Adipocyte (in vitro differentiated cells): Measurements from ENCODE around the gene SLIT1.
A peak's percentile ranks its signal among the peaks of the same experiment; 100 is the strongest.

ENCODE experiments used
- DNase-seq: peaks from one replicate; pipeline ENCODE4 v3.0.0-alpha.2; 2015; ENCODE audit warnings: low read depth
- H3K27me3 ChIP-seq: replicated peaks from 2 replicates; pipeline ENCODE4 v1.7.0; 2013; ENCODE audit warnings: mild to moderate bottlenecking, low read length, moderate library complexity; ENCODE audit not compliant: control insufficient read depth, insufficient read depth
- H3K36me3 ChIP-seq: 2 replicates; pipeline ENCODE4 v1.7.0; 2013; ENCODE audit warnings: low read length, mild to moderate bottlenecking, moderate library complexity; ENCODE audit not compliant: control insufficient read depth, insufficient read depth, severe bottlenecking
- H3K4me1 ChIP-seq: 2 replicates; pipeline ENCODE4 v1.7.0; 2013; ENCODE audit warnings: mild to moderate bottlenecking, low read length, moderate library complexity; ENCODE audit not compliant: control insufficient read depth, insufficient read depth
- H3K4me3 ChIP-seq: 2 replicates; pipeline ENCODE4 v1.7.0; 2013; ENCODE audit warnings: mild to moderate bottlenecking, low read length, moderate library complexity
- H3K9ac ChIP-seq: 2 replicates; pipeline ENCODE4 v1.7.0; 2013; ENCODE audit warnings: mild to moderate bottlenecking, low read length, moderate library complexity
- H3K9me3 ChIP-seq: 2 replicates; pipeline ENCODE4 v1.7.0; 2013; ENCODE audit warnings: mild to moderate bottlenecking, low read length, moderate library complexity; ENCODE audit not compliant: control insufficient read depth

SLIT1 gene

GRCh38 chr10:97136756-97137155 is 49.0 kb downstream of the SLIT1 start:
- H3K9ac ChIP-seq = no peak overlapping the region
- H3K27me3 ChIP-seq = peaks cover 65% of the 10 kb centered on the region
- H3K4me1 ChIP-seq = no peaks in the 10 kb centered on the region
- DNase-seq = no peak
- no peak overlapping the region for H3K4me3 ChIP-seq
- peaks cover 4% of the 10 kb centered on the region for H3K9me3 ChIP-seq
- H3K36me3 ChIP-seq = no peaks in the 10 kb centered on the region

DNA sequence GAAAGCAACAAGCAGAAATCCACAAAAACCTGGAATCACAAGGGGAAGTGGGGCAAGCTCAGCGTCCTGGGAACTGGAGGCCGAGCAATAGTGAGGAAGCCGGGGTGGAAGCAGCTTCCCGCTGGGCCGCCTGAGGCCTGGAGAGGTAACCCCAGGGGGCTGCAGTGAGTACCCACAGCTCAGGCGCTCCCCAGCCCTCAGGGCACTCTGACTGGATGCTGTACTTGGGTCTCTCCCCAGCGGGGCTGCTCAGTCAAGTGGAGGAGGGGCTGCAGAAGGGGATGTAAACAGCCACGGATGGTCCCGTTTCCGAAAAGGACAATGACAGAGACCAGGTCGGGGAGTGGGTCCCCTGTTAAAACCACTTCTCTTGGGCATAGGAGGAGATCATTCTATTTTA is 50.3 kb downstream of the SLIT1 start:
- no peaks in the 10 kb centered on the region for H3K36me3 ChIP-seq
- H3K4me1 ChIP-seq = no peaks in the 10 kb centered on the region
- H3K27me3 ChIP-seq = peaks cover 64% of the 10 kb centered on the region
- no peak overlapping the region for H3K4me3 ChIP-seq
- H3K9ac ChIP-seq = no peak overlapping the region
- DNase-seq = no peak
- H3K9me3 ChIP-seq = no peaks in the 10 kb centered on the region

DNA sequence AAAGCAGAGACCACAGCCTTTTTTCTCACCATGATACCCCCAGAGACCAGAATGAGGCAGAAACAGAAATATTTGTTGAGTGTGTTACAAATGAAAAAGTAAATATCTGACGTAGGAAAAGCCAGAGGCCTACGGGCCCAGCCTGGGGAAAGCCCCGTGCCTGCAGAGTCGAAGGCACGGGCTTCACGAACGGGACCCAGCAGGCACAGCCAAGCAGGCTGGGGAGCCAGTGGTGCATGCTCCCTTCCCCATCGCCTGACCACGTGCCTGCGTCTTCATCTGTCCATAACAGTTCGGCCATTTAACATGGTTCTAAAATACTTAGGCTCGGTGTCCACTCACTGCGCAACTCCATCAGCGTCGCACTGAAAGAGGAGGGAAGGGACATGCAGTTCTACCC is 50.8 kb downstream of the SLIT1 start:
- Histone ChIP-seq H3K36me3 (no peaks in the 10 kb centered on the region), H3K9ac (no peak overlapping the region), H3K27me3 (peaks cover 62% of the 10 kb centered on the region), H3K4me1 (no peaks in the 10 kb centered on the region), H3K9me3 (no peaks in the 10 kb centered on the region), H3K4me3 (no peak overlapping the region)
- no peak for DNase-seq

DNA sequence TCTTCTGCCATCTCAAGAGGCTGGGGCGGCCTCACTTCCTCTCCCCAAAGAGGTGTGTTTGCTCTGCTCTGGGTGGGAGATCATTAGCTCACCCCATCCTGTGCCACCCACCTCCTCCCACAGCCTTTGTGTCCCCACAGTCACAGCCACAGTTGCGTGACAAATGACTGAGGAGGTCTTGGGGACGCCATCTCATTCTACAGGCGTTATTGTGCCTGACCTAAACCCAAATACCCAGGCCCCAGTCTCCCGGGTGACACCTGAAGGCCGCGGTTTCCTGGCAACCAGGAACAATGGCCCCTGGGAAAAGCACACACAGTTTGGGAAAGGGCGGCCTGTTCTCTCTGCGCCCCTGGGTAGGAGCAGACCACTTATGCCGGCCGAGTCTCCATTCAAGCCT is 51.6 kb downstream of the SLIT1 start:
- Histone ChIP-seq H3K27me3 (peaks cover 62% of the 10 kb centered on the region), H3K9ac (no peak overlapping the region), H3K9me3 (no peaks in the 10 kb centered on the region), H3K4me3 (no peak overlapping the region), H3K4me1 (no peaks in the 10 kb centered on the region), H3K36me3 (no peaks in the 10 kb centered on the region)
- DNase-seq = no peak

DNA sequence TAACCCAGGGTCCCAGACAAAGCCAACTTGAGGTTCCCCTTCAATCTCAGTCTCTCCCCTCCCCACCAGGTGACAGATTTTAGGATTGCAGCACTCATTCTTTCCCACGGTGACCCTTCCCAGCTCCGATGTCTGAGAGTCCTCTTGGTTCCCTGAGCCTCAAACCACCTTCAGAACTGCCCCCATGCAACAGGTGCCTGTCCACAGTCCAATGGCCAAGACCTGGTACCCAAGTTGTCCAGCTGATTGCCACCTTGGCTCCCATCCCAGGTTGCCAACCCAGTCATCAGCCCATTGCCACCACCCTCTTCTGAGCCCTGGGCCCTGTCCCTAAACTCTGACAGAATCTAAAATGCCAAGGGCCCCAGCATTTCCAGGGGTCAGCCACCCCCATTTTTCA is 53.5 kb downstream of the SLIT1 start:
- Histone ChIP-seq H3K4me3 (no peak overlapping the region), H3K9me3 (no peaks in the 10 kb centered on the region), H3K36me3 (no peaks in the 10 kb centered on the region), H3K4me1 (no peaks in the 10 kb centered on the region), H3K9ac (no peak overlapping the region), H3K27me3 (peaks cover 62% of the 10 kb centered on the region)
- no peak for DNase-seq

- Histone ChIP-seq H3K27me3 (peaks cover 65% of the 10 kb centered on the region), H3K36me3 (no peaks in the 10 kb centered on the region), H3K4me1 (no peaks in the 10 kb centered on the region), H3K9me3 (no peaks in the 10 kb centered on the region), H3K4me3 (no peak overlapping the region), H3K9ac (no peak overlapping the region)
- DNase-seq = peak; percentile 48
These were observed 54.1 kb downstream of the SLIT1 start for GRCh38 chr10:97131666-97132065.

DNA sequence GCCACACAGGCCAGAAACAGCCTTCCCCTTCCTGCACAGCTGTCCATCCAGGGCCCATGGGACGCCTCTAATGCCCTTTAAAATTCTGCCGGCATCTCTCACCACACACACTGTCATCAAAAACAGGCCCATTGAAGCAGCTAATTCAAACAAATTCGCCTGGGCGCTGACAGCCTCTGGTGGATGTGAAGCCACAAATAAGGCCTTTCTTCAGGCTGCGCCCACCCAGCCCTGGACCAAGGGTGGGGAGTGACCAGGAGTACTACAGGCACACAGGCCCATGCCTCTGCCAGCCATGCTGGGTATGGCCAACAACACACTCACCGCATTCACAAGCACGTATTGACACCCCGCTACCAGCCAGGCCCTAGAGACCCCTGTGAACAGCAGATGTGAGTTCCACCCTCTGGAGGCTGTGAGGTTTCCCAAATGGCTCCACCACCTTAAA is 54.6 kb downstream of the SLIT1 start:
- no peak overlapping the region for H3K9ac ChIP-seq
- no peak for DNase-seq
- no peak overlapping the region for H3K4me3 ChIP-seq
- no peaks in the 10 kb centered on the region for H3K9me3 ChIP-seq
- H3K36me3 ChIP-seq = no peaks in the 10 kb centered on the region
- peaks cover 69% of the 10 kb centered on the region for H3K27me3 ChIP-seq
- H3K4me1 ChIP-seq = no peaks in the 10 kb centered on the region

GRCh38 chr10:97129666-97130065 is 56.1 kb downstream of the SLIT1 start:
- H3K9me3 ChIP-seq = no peaks in the 10 kb centered on the region
- H3K36me3 ChIP-seq = no peaks in the 10 kb centered on the region
- no peak for DNase-seq
- H3K27me3 ChIP-seq = peaks cover 67% of the 10 kb centered on the region
- no peak overlapping the region for H3K4me3 ChIP-seq
- no peak overlapping the region for H3K9ac ChIP-seq
- H3K4me1 ChIP-seq = no peaks in the 10 kb centered on the region

- Histone ChIP-seq H3K9me3 (no peaks in the 10 kb centered on the region), H3K9ac (no peak overlapping the region), H3K4me1 (no peaks in the 10 kb centered on the region), H3K36me3 (no peaks in the 10 kb centered on the region), H3K27me3 (peaks cover 74% of the 10 kb centered on the region), H3K4me3 (no peak overlapping the region)
- DNase-seq = peak; percentile 34
These were observed 57.1 kb downstream of the SLIT1 start for GRCh38 chr10:97128516-97129154.

DNA sequence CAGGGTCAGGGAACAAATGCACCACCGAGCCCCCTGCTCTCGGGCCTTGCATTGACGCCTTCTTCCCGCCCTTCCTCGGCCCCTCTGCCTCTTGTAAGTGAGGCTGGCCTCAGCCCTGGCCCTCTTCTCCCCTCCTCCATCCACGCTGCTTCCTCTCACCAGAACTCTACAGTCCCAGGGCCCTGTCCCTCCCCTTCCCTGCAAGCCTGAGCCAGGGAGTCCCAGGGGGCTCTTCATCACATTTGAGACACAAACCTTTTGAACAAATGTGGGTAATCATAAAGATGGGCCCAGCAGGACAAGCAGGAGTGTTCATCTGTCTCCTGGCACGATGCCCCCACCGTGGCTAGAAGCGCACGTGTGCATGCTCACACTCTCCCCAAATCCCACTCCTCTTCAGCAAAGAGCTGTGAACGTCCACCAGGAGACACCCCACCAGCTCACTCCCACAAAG is 57.7 kb downstream of the SLIT1 start:
- H3K27me3 ChIP-seq = peaks cover 76% of the 10 kb centered on the region
- DNase-seq = no peak
- H3K4me3 ChIP-seq = no peak overlapping the region
- no peaks in the 10 kb centered on the region for H3K9me3 ChIP-seq
- H3K9ac ChIP-seq = no peak overlapping the region
- H3K36me3 ChIP-seq = no peaks in the 10 kb centered on the region
- no peaks in the 10 kb centered on the region for H3K4me1 ChIP-seq

- no peak for DNase-seq
- Histone ChIP-seq H3K4me1 (no peaks in the 10 kb centered on the region), H3K4me3 (no peak overlapping the region)
These were observed 58.2 kb downstream of the SLIT1 start for GRCh38 chr10:97127509-97127908.

GRCh38 chr10:97124211-97124610 is 61.5 kb downstream of the SLIT1 start:
- Histone ChIP-seq H3K27me3 (peaks cover 75% of the 10 kb centered on the region), H3K4me3 (no peak overlapping the region), H3K4me1 (peaks cover 3% of the 10 kb centered on the region), H3K9ac (no peak overlapping the region), H3K9me3 (no peaks in the 10 kb centered on the region), H3K36me3 (no peaks in the 10 kb centered on the region)
- DNase-seq = no peak

More at GRCh38 chr10:97127509-97127908, 58.2 kb downstream of the SLIT1 start:
- H3K36me3 ChIP-seq = no peaks in the 10 kb centered on the region
- peaks cover 76% of the 10 kb centered on the region for H3K27me3 ChIP-seq
- no peak overlapping the region for H3K9ac ChIP-seq
- H3K9me3 ChIP-seq = no peaks in the 10 kb centered on the region
